Heart right ventricle (tissue), 16 donors: ENCODE measurements around the gene SLC17A8. TPM values are rescaled to one million over a fixed set of nuclear protein-coding genes. Genes with fewer than 3 reads are reported as not detected.

Experiments used
- ATAC-seq, 8 donors: fragments of 200-7000 bp; cut with Tn5 transposase; one replicate each; pipeline ENCODE4 v1.9.1; 2020; ENCODE audit warnings: mild to moderate bottlenecking in 8 of 8, moderate library complexity in 8 of 8, moderate number of reproducible peaks in 1 of 8
- DNase-seq, 2 donors: peaks; one replicate each; pipeline ENCODE4 v3.0.0-alpha.2; 2020
- H3K27ac ChIP-seq, 10 donors: fragments of 200-600 bp; sonication (generic) in 2 of 10; one replicate each; pipeline versions ENCODE4 v1.5.0 to v1.8.0; 2020 to 2022; ENCODE audit warnings: mild to moderate bottlenecking in 3 of 10
- H3K27me3 ChIP-seq, 7 donors: fragments of 200-600 bp; one replicate each; pipeline ENCODE4 v1.8.0; 2021 to 2022; ENCODE audit warnings: mild to moderate bottlenecking in 2 of 7
- H3K36me3 ChIP-seq, 9 donors: fragments of 200-600 bp; sonication (generic) in 1 of 9; one replicate each; pipeline versions ENCODE4 v1.5.0 to v1.8.0; 2020 to 2022; ENCODE audit warnings: mild to moderate bottlenecking in 2 of 9
- H3K4me1 ChIP-seq, 9 donors: fragments of 200-600 bp; sonication (generic) in 1 of 9; one replicate each; pipeline versions ENCODE4 v1.5.0 to v1.8.0; 2020 to 2022; ENCODE audit warnings: mild to moderate bottlenecking in 4 of 9
- H3K4me3 ChIP-seq, 10 donors: fragments of 200-600 bp; sonication (generic) in 2 of 10; one replicate each; pipeline versions ENCODE4 v1.5.0 to v1.8.0; 2020 to 2022; ENCODE audit warnings: mild to moderate bottlenecking in 7 of 10, moderate library complexity in 2 of 10
- H3K9me3 ChIP-seq, 11 donors: fragments of 200-600 bp in 10 of 11; sonication (generic) in 2 of 11; one replicate each; pipeline versions ENCODE4 v1.5.0 to v1.8.0; 2013 to 2022; ENCODE audit warnings: mild to moderate bottlenecking in 2 of 11, control low read depth in 1 of 11, moderate library complexity in 1 of 11
- CTCF ChIP-seq, 9 donors: fragments of 200-600 bp; sonication (generic) in 2 of 9; IDR thresholded peaks; one replicate each; pipeline versions ENCODE4 v1.5.0 to v1.8.0; 2021 to 2022; ENCODE audit warnings: antibody characterized with exemption in 9 of 9, mild to moderate bottlenecking in 5 of 9, moderate library complexity in 1 of 9
- WGBS, 2 donors: extraction: QIAGEN DNeasy Blood & Tissue Kit; methylation state at CpG; one replicate each; pipeline ENCODE4 v1.1.7; 2013; ENCODE audit warnings: inconsistent platforms in 1 of 2; 5-methylcytosine and 5-hydroxymethylcytosine counted together
- intact Hi-C, 10 donors: fragments of 100-400 bp; cut with DNase I; formaldehyde crosslinking; loops; one replicate each; pipeline versions ENCODE4 v1.11.1 to v1.14.2; 2022
- polyA plus RNA-seq, 2 donors: library from polyadenylated mRNA; stranded (reverse); fragments of 200-250 nt; gene quantifications; one replicate each; pipeline ENCODE4 v1.2.3, GENCODE V29; 2013
- total RNA-seq, 10 donors: library from RNA; stranded (reverse); fragmentation: NEBNext Ultra II Directional in 3 of 10; extraction: Animal tissue kit (Norgen Biotek cat#: 25700) in 3 of 10; gene quantifications; one replicate each; pipeline versions ENCODE4 v1.2.1 to v1.2.4, GENCODE V29; 2021 to 2023
- donor health status: Arrhythmogenic right ventricular cardiomyopathy.
- donor health status: ischemic (EF 13 %, LVEDD 7.1; RV severe dilation, severe dysfunction).
- donor health status: healthy with polysubstance abuse.
- donor health status: DM: no; HTN: yes; CAD: no.
- donor health status: DM: no; HTN: no; CAD: no.
- donor health status: ischemic (EF 25% LVEDD 6.9; RV normal size, moderate dysfunction).
- donor health status: ischemic (EF 25% LVEDD 5.7; RV mildly dilated, moderate dysfunction).
- donor health status: healthy.
- donor health status: DM: yes; HTN: yes; CAD: no.
- donor health status: Ischemic cardiomyopathy.
- donor health status: ischemic (EF 35%, LVEDD 5.7; RV mildly dilated, moderate dysfunction).
- donor health status: nonischemic (EF 11% LVEDD 7.7; RV severe dilation, severe dysfunction).
- donor health status: DM: yes; HTN: yes; CAD: no.
- donor health status: PGD.
- donor health status: ischemic (EF 29% LVEDD 5.4; RV normal size, mild dysfunction).
- donor health status: nonischemic (EF 23%, LVEDD 6.1; RV moderate dilation, normal function).

Gene SLC17A8
- total and polyA plus RNA-seq, 12 donors = 0.08 to 0.17 TPM; not detected in 10

GRCh38 chr12:100384559-100384935 lies 27.7 kb downstream of the SLC17A8 start:
- no peak overlapping the region for H3K27ac ChIP-seq
- no peak overlapping the region for H3K4me3 ChIP-seq
- no peak for ATAC-seq
- no peaks in the 10 kb centered on the region for H3K36me3 ChIP-seq
- intact Hi-C loops = no loop called here
- WGBS, 2 donors = 70 to 74% methylated on average over 5 of the region's 5 CpGs
- DNase-seq = no peak
- H3K4me1 ChIP-seq = peaks cover 0 to 8% (median 0%) of the 10 kb centered on the region in 9 donors
- H3K27me3 ChIP-seq = no peaks in the 10 kb centered on the region
- H3K9me3 ChIP-seq = no peaks in the 10 kb centered on the region
- TF ChIP-seq CTCF (IDR thresholded peaks at IDR 0.05) = no peak

- no peaks in the 10 kb centered on the region for H3K27me3 ChIP-seq
- H3K4me1 ChIP-seq = no peaks in the 10 kb centered on the region
- H3K9me3 ChIP-seq = no peaks in the 10 kb centered on the region
- DNase-seq (no peak), ATAC-seq (no peak)
- intact Hi-C loops = no loop called here
- no peak overlapping the region for H3K27ac ChIP-seq
- 79 to 86% methylated on average over 5 of the region's 5 CpGs for WGBS, 2 donors
- no peaks in the 10 kb centered on the region for H3K36me3 ChIP-seq
- TF ChIP-seq CTCF (IDR thresholded peaks at IDR 0.05) = no peak
- H3K4me3 ChIP-seq = no peak overlapping the region
Measured at GRCh38 chr12:100388382-100388781, 31.5 kb downstream of the SLC17A8 start.

- Histone ChIP-seq H3K9me3 (no peaks in the 10 kb centered on the region), H3K27ac (no peak overlapping the region), H3K4me3 (no peak overlapping the region), H3K27me3 (no peaks in the 10 kb centered on the region), H3K36me3 (no peaks in the 10 kb centered on the region), H3K4me1 (no peaks in the 10 kb centered on the region)
- 66 to 87% methylated on average over 2 of the region's 2 CpGs for WGBS, 2 donors
- DNase-seq (no peak), ATAC-seq (no peak)
- intact Hi-C loops = loop anchor here in 1 of 10 donors (5.0 kb wide), 1 partner anchor 160 kb away; no protein-coding TSS in a partner anchor
- TF ChIP-seq CTCF (IDR thresholded peaks at IDR 0.05) = peak in 6 of 9 donors; percentile 14 to 44 (median 26)
Measured at GRCh38 chr12:100391856-100392255, 35.0 kb downstream of the SLC17A8 start.

- no peaks in the 10 kb centered on the region for H3K4me1 ChIP-seq
- no peak overlapping the region for H3K4me3 ChIP-seq
- ATAC-seq (no peak), DNase-seq (no peak)
- 92 to 95% methylated on average over 6 of the region's 6 CpGs for WGBS, 2 donors
- H3K9me3 ChIP-seq = no peaks in the 10 kb centered on the region
- TF ChIP-seq CTCF (IDR thresholded peaks at IDR 0.05) = no peak
- H3K27ac ChIP-seq = no peak overlapping the region
- H3K36me3 ChIP-seq = no peaks in the 10 kb centered on the region
- intact Hi-C loops = loop anchor here in 1 of 10 donors (5.0 kb wide), 1 partner anchor 159 kb away; no protein-coding TSS in a partner anchor
- no peaks in the 10 kb centered on the region for H3K27me3 ChIP-seq
Measured at GRCh38 chr12:100393200-100393599, 36.3 kb downstream of the SLC17A8 start.
